22Rv1 (cell line): ENCODE measurements around the gene PSMD14.

Experiments used
- H3K27ac ChIP-seq: fragments of 450-650 bp; 2 replicates; pipeline ENCODE4 v1.5.1; 2017
- CTCF ChIP-seq: fragments of 450-650 bp; IDR thresholded peaks from 2 replicates; pipeline ENCODE4 v1.5.1; 2017; ENCODE audit warnings: mild to moderate bottlenecking
- ZFX ChIP-seq: fragments of 450-650 bp; IDR thresholded peaks from 2 replicates; pipeline ENCODE4 v1.6.1; 2017; ENCODE audit warnings: antibody characterized with exemption, borderline replicate concordance

Gene PSMD14

DNA sequence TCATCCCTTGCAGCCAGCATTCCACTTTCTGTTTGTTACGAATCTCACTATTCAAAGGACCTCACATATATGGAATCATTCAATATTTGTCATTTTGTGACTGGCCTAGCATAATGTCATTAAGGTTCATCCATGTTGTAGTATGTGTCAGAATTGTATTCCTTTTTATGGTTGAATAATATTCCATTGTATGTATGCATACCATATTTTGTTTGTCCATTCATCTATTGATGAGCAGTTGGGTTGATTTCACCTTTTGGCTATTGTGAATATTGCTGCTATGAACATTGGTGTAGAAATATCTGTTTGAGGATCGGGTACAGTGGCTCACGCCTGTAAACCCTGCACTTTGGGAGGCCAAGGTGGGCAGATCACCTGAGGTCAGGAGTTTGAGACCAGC lies 35.0 kb downstream of the PSMD14 start:
- no peak overlapping the region for H3K27ac ChIP-seq
- TF ChIP-seq ZFX (no peak), CTCF (no peak)

- no peak overlapping the region for H3K27ac ChIP-seq
Measured at GRCh38 chr2:161344692-161345091, 36.5 kb downstream of the PSMD14 start.

GRCh38 chr2:161351678-161352077 lies 43.5 kb downstream of the PSMD14 start:
- no peak overlapping the region for H3K27ac ChIP-seq
- no peak for TF ChIP-seq ZFX
- TF ChIP-seq CTCF, result no peak

More at GRCh38 chr2:161344692-161345091, 36.5 kb downstream of the PSMD14 start:
- TF ChIP-seq ZFX (no peak), CTCF (no peak)

DNA sequence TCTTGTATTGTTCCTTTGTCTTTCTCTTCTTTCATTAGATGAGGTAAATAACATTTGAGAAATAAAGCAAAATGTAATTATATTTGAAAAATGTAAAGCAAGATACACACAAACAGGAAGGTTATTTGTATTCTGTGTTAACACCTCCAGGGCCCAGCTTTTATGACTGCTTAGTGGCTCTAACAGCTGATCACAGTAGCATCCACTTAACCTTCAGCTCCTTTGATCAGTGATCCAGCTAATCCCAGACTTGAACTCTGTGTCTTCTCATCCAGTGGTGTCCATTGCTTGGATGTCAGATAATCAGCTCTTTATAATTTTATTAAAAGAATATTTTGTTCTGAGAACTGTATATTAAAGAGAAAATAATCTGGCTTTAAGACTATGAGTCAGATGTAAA lies 44.5 kb downstream of the PSMD14 start:
- TF ChIP-seq CTCF (no peak), ZFX (no peak)
- no peak overlapping the region for H3K27ac ChIP-seq

DNA sequence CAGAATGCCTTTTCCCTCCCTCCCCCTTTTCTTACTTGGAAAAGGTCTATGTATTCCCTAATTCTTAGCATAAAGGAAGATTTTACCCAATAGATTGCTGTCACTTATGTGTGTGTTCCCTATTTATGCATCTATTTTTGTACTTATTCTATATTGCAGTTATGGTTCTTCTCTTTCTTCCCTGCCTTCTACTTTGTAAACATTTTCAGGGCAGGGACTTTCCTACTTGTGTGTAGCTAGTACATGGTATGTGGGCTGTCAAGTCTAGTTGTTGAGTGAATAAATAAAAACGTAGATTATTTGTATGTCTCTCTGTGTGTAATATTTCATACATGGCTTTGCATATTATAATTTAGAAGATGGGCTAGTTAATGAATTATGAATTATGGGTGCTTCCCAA lies 45.3 kb downstream of the PSMD14 start:
- H3K27ac ChIP-seq, result no peak overlapping the region
- TF ChIP-seq CTCF (no peak), ZFX (no peak)

DNA sequence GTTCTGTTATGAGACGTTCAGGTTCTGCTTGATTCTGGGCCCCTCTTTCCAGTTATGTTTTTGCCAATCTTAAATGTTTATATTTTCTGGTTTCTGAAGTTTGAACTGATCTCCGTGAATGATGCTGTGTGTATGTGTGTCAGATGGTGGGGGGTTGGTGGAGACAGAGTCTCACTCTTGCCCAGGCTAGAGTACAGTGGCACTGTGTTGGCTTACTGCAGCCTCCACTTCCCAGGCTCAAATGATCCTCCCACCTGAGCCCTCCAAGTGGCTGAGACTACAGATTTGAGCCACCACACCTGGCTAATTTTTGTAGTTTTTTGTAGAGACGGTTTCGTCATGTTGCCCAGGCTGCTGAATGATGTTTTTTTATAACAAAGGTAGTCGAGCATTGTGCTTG lies 45.9 kb downstream of the PSMD14 start:
- no peak for TF ChIP-seq ZFX
- no peak overlapping the region for H3K27ac ChIP-seq

- H3K27ac ChIP-seq, result no peak overlapping the region
- no peak for TF ChIP-seq CTCF
- no peak for TF ChIP-seq ZFX
Measured at GRCh38 chr2:161355106-161355505, 46.9 kb downstream of the PSMD14 start.

GRCh38 chr2:161355983-161356382 lies 47.8 kb downstream of the PSMD14 start:
- H3K27ac ChIP-seq, result no peak overlapping the region
- no peak for TF ChIP-seq CTCF
- TF ChIP-seq ZFX, result no peak
